ENCODE measurements around the gene N4BP2.
A peak's percentile ranks its signal among the peaks of the same experiment; 100 is the strongest.

N4BP2 gene

GRCh38 chr4:40053161-40053560 is 3.5 kb upstream of the N4BP2 start:
- Histone ChIP-seq H3K36me3 (ENCODE audit: control insufficient read depth in 2 of 2, insufficient read depth in 2 of 2, low read length in 2 of 2) (no peaks in the 10 kb centered on the region), H3K9me3 (ENCODE audit: control insufficient read depth in 2 of 2, low read length in 2 of 2) (no peaks in the 10 kb centered on the region), H3K27ac (ENCODE audit: low read length) (no peak overlapping the region), H3K27me3 (ENCODE audit: control insufficient read depth in 1 of 2, insufficient read depth in 2 of 2, low read length in 2 of 2) (no peaks in the 10 kb centered on the region), H3K9ac (ENCODE audit: low read length in 2 of 2) (no peak overlapping the region), H3K4me1 (ENCODE audit: control insufficient read depth, insufficient read depth, low read length) (peaks cover 7% of the 10 kb centered on the region), H3K4me3 (ENCODE audit: low read length in 2 of 2) (no peak overlapping the region)

- Histone ChIP-seq H3K9me3 (ENCODE audit: control insufficient read depth in 2 of 2, low read length in 2 of 2) (no peaks in the 10 kb centered on the region), H3K27me3 (ENCODE audit: control insufficient read depth in 1 of 2, insufficient read depth in 2 of 2, low read length in 2 of 2) (no peaks in the 10 kb centered on the region), H3K4me3 (ENCODE audit: low read length in 2 of 2) (peak overlapping the region; percentile 44 to 86), H3K9ac (ENCODE audit: low read length in 2 of 2) (peak overlapping the region; percentile 85 to 94), H3K27ac (ENCODE audit: low read length) (peak overlapping the region; percentile 96), H3K4me1 (ENCODE audit: control insufficient read depth, insufficient read depth, low read length) (peaks cover 7% of the 10 kb centered on the region), H3K36me3 (ENCODE audit: control insufficient read depth in 2 of 2, insufficient read depth in 2 of 2, low read length in 2 of 2) (no peaks in the 10 kb centered on the region)
Measured at GRCh38 chr4:40055511-40055862, 1.2 kb upstream of the N4BP2 start.

- Histone ChIP-seq H3K4me3 (ENCODE audit: low read length in 2 of 2) (peak overlapping the region; percentile 44 to 86), H3K9me3 (ENCODE audit: control insufficient read depth in 2 of 2, low read length in 2 of 2) (no peaks in the 10 kb centered on the region)
Measured at GRCh38 chr4:40055863-40056715, 561 bp upstream of the N4BP2 start.

GRCh38 chr4:40057586-40058091 is 989 bp downstream of the N4BP2 start:
- no peaks in the 10 kb centered on the region for H3K9me3 ChIP-seq (ENCODE audit: control insufficient read depth in 2 of 2, low read length in 2 of 2)
- H3K9ac ChIP-seq (ENCODE audit: low read length in 2 of 2) = peak overlapping the region; percentile 81 to 94
- H3K4me3 ChIP-seq (ENCODE audit: low read length in 2 of 2) = peak overlapping the region; percentile 86 to 94
- H3K4me1 ChIP-seq (ENCODE audit: control insufficient read depth, insufficient read depth, low read length) = peaks cover 7% of the 10 kb centered on the region
- H3K27me3 ChIP-seq (ENCODE audit: control insufficient read depth in 1 of 2, insufficient read depth in 2 of 2, low read length in 2 of 2) = no peaks in the 10 kb centered on the region
- no peaks in the 10 kb centered on the region for H3K36me3 ChIP-seq (ENCODE audit: control insufficient read depth in 2 of 2, insufficient read depth in 2 of 2, low read length in 2 of 2)
- H3K27ac ChIP-seq (ENCODE audit: low read length) = peak overlapping the region; percentile 96

More at GRCh38 chr4:40055863-40056715, 561 bp upstream of the N4BP2 start:
- Histone ChIP-seq H3K27ac (ENCODE audit: low read length) (peak overlapping the region; percentile 96), H3K36me3 (ENCODE audit: control insufficient read depth in 2 of 2, insufficient read depth in 2 of 2, low read length in 2 of 2) (no peaks in the 10 kb centered on the region), H3K27me3 (ENCODE audit: control insufficient read depth in 1 of 2, insufficient read depth in 2 of 2, low read length in 2 of 2) (no peaks in the 10 kb centered on the region), H3K9ac (ENCODE audit: low read length in 2 of 2) (peak overlapping the region; percentile 85 to 94), H3K4me1 (ENCODE audit: control insufficient read depth, insufficient read depth, low read length) (peaks cover 7% of the 10 kb centered on the region)

GRCh38 chr4:40058121-40058520 is 1.5 kb downstream of the N4BP2 start:
- H3K4me3 ChIP-seq (ENCODE audit: low read length in 2 of 2) = peak overlapping the region; percentile 86 to 94
- H3K9me3 ChIP-seq (ENCODE audit: control insufficient read depth in 2 of 2, low read length in 2 of 2) = no peaks in the 10 kb centered on the region
- peak overlapping the region; percentile 96 for H3K27ac ChIP-seq (ENCODE audit: low read length)
- H3K36me3 ChIP-seq (ENCODE audit: control insufficient read depth in 2 of 2, insufficient read depth in 2 of 2, low read length in 2 of 2) = no peaks in the 10 kb centered on the region
- H3K9ac ChIP-seq (ENCODE audit: low read length in 2 of 2) = peak overlapping the region; percentile 81 to 94
- H3K4me1 ChIP-seq (ENCODE audit: control insufficient read depth, insufficient read depth, low read length) = peaks cover 7% of the 10 kb centered on the region
- H3K27me3 ChIP-seq (ENCODE audit: control insufficient read depth in 1 of 2, insufficient read depth in 2 of 2, low read length in 2 of 2) = no peaks in the 10 kb centered on the region

GRCh38 chr4:40058854-40059253 is 2.2 kb downstream of the N4BP2 start:
- H3K27ac ChIP-seq (ENCODE audit: low read length) = no peak overlapping the region
- H3K9ac ChIP-seq (ENCODE audit: low read length in 2 of 2) = no peak overlapping the region
- H3K4me3 ChIP-seq (ENCODE audit: low read length in 2 of 2) = peak overlapping the region in 1 of 2 donors; percentile 94

GRCh38 chr4:40059362-40059761 is 2.7 kb downstream of the N4BP2 start:
- no peak overlapping the region for H3K27ac ChIP-seq (ENCODE audit: low read length)
- H3K4me3 ChIP-seq (ENCODE audit: low read length in 2 of 2) = no peak overlapping the region

More at GRCh38 chr4:40058854-40059253, 2.2 kb downstream of the N4BP2 start:
- Histone ChIP-seq H3K9me3 (ENCODE audit: control insufficient read depth in 2 of 2, low read length in 2 of 2) (no peaks in the 10 kb centered on the region), H3K27me3 (ENCODE audit: control insufficient read depth in 1 of 2, insufficient read depth in 2 of 2, low read length in 2 of 2) (no peaks in the 10 kb centered on the region), H3K4me1 (ENCODE audit: control insufficient read depth, insufficient read depth, low read length) (peaks cover 7% of the 10 kb centered on the region), H3K36me3 (ENCODE audit: control insufficient read depth in 2 of 2, insufficient read depth in 2 of 2, low read length in 2 of 2) (no peaks in the 10 kb centered on the region)

GRCh38 chr4:40065010-40065409 is 8.4 kb downstream of the N4BP2 start:
- Histone ChIP-seq H3K27me3 (ENCODE audit: control insufficient read depth in 1 of 2, insufficient read depth in 2 of 2, low read length in 2 of 2) (no peaks in the 10 kb centered on the region), H3K27ac (ENCODE audit: low read length) (no peak overlapping the region), H3K4me3 (ENCODE audit: low read length in 2 of 2) (no peak overlapping the region), H3K9me3 (ENCODE audit: control insufficient read depth in 2 of 2, low read length in 2 of 2) (no peaks in the 10 kb centered on the region), H3K4me1 (ENCODE audit: control insufficient read depth, insufficient read depth, low read length) (no peaks in the 10 kb centered on the region), H3K36me3 (ENCODE audit: control insufficient read depth in 2 of 2, insufficient read depth in 2 of 2, low read length in 2 of 2) (no peaks in the 10 kb centered on the region), H3K9ac (ENCODE audit: low read length in 2 of 2) (no peak overlapping the region)

More at GRCh38 chr4:40059362-40059761, 2.7 kb downstream of the N4BP2 start:
- no peak overlapping the region for H3K9ac ChIP-seq (ENCODE audit: low read length in 2 of 2)
- no peaks in the 10 kb centered on the region for H3K9me3 ChIP-seq (ENCODE audit: control insufficient read depth in 2 of 2, low read length in 2 of 2)
- H3K36me3 ChIP-seq (ENCODE audit: control insufficient read depth in 2 of 2, insufficient read depth in 2 of 2, low read length in 2 of 2) = no peaks in the 10 kb centered on the region
- no peaks in the 10 kb centered on the region for H3K27me3 ChIP-seq (ENCODE audit: control insufficient read depth in 1 of 2, insufficient read depth in 2 of 2, low read length in 2 of 2)
- peaks cover 7% of the 10 kb centered on the region for H3K4me1 ChIP-seq (ENCODE audit: control insufficient read depth, insufficient read depth, low read length)

- Histone ChIP-seq H3K9me3 (ENCODE audit: control insufficient read depth in 2 of 2, low read length in 2 of 2) (no peaks in the 10 kb centered on the region), H3K9ac (ENCODE audit: low read length in 2 of 2) (no peak overlapping the region), H3K36me3 (ENCODE audit: control insufficient read depth in 2 of 2, insufficient read depth in 2 of 2, low read length in 2 of 2) (no peaks in the 10 kb centered on the region), H3K4me1 (ENCODE audit: control insufficient read depth, insufficient read depth, low read length) (no peaks in the 10 kb centered on the region), H3K4me3 (ENCODE audit: low read length in 2 of 2) (no peak overlapping the region), H3K27ac (ENCODE audit: low read length) (no peak overlapping the region), H3K27me3 (ENCODE audit: control insufficient read depth in 1 of 2, insufficient read depth in 2 of 2, low read length in 2 of 2) (no peaks in the 10 kb centered on the region)
Measured at GRCh38 chr4:40066651-40067050, 10.0 kb downstream of the N4BP2 start.

GRCh38 chr4:40070387-40070786 is 13.7 kb downstream of the N4BP2 start:
- no peaks in the 10 kb centered on the region for H3K4me1 ChIP-seq (ENCODE audit: control insufficient read depth, insufficient read depth, low read length)
- no peak overlapping the region for H3K4me3 ChIP-seq (ENCODE audit: low read length in 2 of 2)
- H3K36me3 ChIP-seq (ENCODE audit: control insufficient read depth in 2 of 2, insufficient read depth in 2 of 2, low read length in 2 of 2) = peaks cover 0 to 2% of the 10 kb centered on the region in 2 donors
- no peak overlapping the region for H3K9ac ChIP-seq (ENCODE audit: low read length in 2 of 2)
- H3K27me3 ChIP-seq (ENCODE audit: control insufficient read depth in 1 of 2, insufficient read depth in 2 of 2, low read length in 2 of 2) = no peaks in the 10 kb centered on the region
- H3K9me3 ChIP-seq (ENCODE audit: control insufficient read depth in 2 of 2, low read length in 2 of 2) = no peaks in the 10 kb centered on the region
- H3K27ac ChIP-seq (ENCODE audit: low read length) = no peak overlapping the region

- H3K9ac ChIP-seq (ENCODE audit: low read length in 2 of 2) = no peak overlapping the region
- H3K4me1 ChIP-seq (ENCODE audit: control insufficient read depth, insufficient read depth, low read length) = no peaks in the 10 kb centered on the region
- no peaks in the 10 kb centered on the region for H3K36me3 ChIP-seq (ENCODE audit: control insufficient read depth in 2 of 2, insufficient read depth in 2 of 2, low read length in 2 of 2)
- H3K27me3 ChIP-seq (ENCODE audit: control insufficient read depth in 1 of 2, insufficient read depth in 2 of 2, low read length in 2 of 2) = no peaks in the 10 kb centered on the region
- H3K4me3 ChIP-seq (ENCODE audit: low read length in 2 of 2) = no peak overlapping the region
- no peak overlapping the region for H3K27ac ChIP-seq (ENCODE audit: low read length)
- H3K9me3 ChIP-seq (ENCODE audit: control insufficient read depth in 2 of 2, low read length in 2 of 2) = no peaks in the 10 kb centered on the region
Measured at GRCh38 chr4:40086421-40086820, 29.8 kb downstream of the N4BP2 start.
